Measurements from ENCODE around the gene CPZ.

- TF ChIP-seq CTCF (IDR thresholded peaks at IDR 0.05; ENCODE audit: low read length) (no peak), EZH2 (IDR thresholded peaks at IDR 0.05; ENCODE audit: borderline replicate concordance, low read length) (no peak)
Observed at GRCh38 chr4:8583655-8584025, 8.9 kb upstream of the CPZ start.

Measured in OCI-LY1 (cell line).